ENCODE data around the gene RLF.

The RLF gene

GRCh38 chr1:40273547-40274166 is 112.5 kb downstream of the RLF start:
- CTCF ChIA-PET, result interaction anchor here (0.6 to 2.2 kb wide), 6 partner anchors 8 to 477 kb away, joined by 4 to 11 read pairs (median 6); no protein-coding TSS in a partner anchor
- no peak overlapping the region for H3K4me3 ChIP-seq (ENCODE audit: low read depth, low read length)
- DNase-seq (ENCODE audit: low read depth, low spot score), result no peak
- TF ChIP-seq, protein P1, sequence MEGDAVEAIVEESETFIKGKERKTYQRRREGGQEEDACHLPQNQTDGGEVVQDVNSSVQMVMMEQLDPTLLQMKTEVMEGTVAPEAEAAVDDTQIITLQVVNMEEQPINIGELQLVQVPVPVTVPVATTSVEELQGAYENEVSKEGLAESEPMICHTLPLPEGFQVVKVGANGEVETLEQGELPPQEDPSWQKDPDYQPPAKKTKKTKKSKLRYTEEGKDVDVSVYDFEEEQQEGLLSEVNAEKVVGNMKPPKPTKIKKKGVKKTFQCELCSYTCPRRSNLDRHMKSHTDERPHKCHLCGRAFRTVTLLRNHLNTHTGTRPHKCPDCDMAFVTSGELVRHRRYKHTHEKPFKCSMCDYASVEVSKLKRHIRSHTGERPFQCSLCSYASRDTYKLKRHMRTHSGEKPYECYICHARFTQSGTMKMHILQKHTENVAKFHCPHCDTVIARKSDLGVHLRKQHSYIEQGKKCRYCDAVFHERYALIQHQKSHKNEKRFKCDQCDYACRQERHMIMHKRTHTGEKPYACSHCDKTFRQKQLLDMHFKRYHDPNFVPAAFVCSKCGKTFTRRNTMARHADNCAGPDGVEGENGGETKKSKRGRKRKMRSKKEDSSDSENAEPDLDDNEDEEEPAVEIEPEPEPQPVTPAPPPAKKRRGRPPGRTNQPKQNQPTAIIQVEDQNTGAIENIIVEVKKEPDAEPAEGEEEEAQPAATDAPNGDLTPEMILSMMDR (IDR thresholded peaks at IDR 0.05; ENCODE audit: insufficient read depth, low read length, missing control alignments), result no peak
- POLR2A ChIA-PET, result no interaction called here

DNA sequence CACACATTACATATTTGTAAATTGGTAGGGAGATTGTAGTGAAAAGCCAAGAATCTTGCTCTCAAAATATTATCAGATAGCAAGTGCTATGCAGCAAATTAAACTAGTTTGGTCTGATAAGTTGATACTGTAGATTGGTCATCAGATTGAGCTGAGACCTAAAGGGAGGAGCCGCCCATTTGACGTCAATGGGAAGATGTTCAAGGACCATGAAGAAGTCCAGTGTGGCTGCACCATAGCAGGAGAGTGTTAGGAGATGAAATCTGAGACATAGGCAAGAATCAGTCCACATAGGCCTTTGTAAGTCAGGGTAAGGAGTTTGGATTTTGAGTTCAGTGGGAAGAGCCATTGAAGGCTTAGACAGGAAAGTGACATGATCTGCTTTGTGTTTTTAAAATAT is 113.1 kb downstream of the RLF start:
- ChIA-PET CTCF (interaction anchor here (1.4 to 2.2 kb wide), 4 partner anchors 41 to 131 kb away, joined by 3 to 11 read pairs (median 6); no protein-coding TSS in a partner anchor), POLR2A (no interaction called here)
- TF ChIP-seq, protein P1 (IDR thresholded peaks at IDR 0.05; ENCODE audit: insufficient read depth, low read length, missing control alignments), result no peak
- no peak overlapping the region for H3K4me3 ChIP-seq (ENCODE audit: low read depth, low read length)
- no peak for DNase-seq (ENCODE audit: low read depth, low spot score)

- CTCF ChIA-PET, result interaction anchor here (0.7 to 1.4 kb wide), 3 partner anchors 21 to 124 kb away, joined by 3 to 5 read pairs (median 3); no protein-coding TSS in a partner anchor
- TF ChIP-seq, protein P1 (IDR thresholded peaks at IDR 0.05; ENCODE audit: insufficient read depth, low read length, missing control alignments), result no peak
- no peak for DNase-seq (ENCODE audit: low read depth, low spot score)
- H3K4me3 ChIP-seq (ENCODE audit: low read depth, low read length), result no peak overlapping the region
- POLR2A ChIA-PET, result no interaction called here
Measured at GRCh38 chr1:40276122-40276521, 114.9 kb downstream of the RLF start.

DNA sequence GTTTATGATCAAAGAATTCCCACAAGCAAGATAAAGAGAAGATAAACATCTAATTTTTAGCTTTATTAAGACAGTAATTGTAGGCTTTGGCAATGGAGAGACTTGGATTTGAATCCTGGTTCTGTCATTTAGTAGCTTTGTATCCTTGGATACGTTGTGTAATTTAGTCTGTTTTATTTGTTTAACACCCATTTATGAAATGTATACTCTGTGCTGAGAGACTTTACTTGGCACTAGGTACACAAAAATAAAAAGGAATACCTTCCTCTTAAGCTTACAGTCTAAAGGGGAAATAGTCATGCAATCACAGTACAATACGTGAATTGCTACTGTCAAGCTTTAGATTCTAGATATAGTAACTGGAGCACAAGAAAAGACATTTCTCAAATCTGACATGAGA is 120.7 kb downstream of the RLF start:
- no peak for DNase-seq (ENCODE audit: low read depth, low spot score)
- ChIA-PET CTCF (interaction anchor here (0.8 to 3.1 kb wide), 10 partner anchors 9 to 138 kb away, joined by 3 to 21 read pairs (median 4); no protein-coding TSS in a partner anchor), POLR2A (no interaction called here)
- TF ChIP-seq, protein P1 (IDR thresholded peaks at IDR 0.05; ENCODE audit: insufficient read depth, low read length, missing control alignments), result no peak
- H3K4me3 ChIP-seq (ENCODE audit: low read depth, low read length), result no peak overlapping the region
